Activated CD4-positive, alpha-beta T cell treated with anti-CD3 and anti-CD28 coated beads for 36 hours (primary cell): Measurements from ENCODE around the gene KHDC4. TPM values are rescaled to one million over a fixed set of nuclear protein-coding genes. Genes with fewer than 3 reads are reported as not detected.

Experiments used
- ATAC-seq: fragments of 200-7000 bp; cut with Tn5 transposase; one replicate; pipeline ENCODE4 v1.10.0; 2021; ENCODE audit warnings: mild to moderate bottlenecking, moderate library complexity
- CTCF ChIA-PET: fragments of 350-600 bp; sonication (Branson Sonifier 250); formaldehyde crosslinking; loops from one replicate; lab custom pipeline; 2021; ENCODE audit warnings: antibody characterized with exemption; lab: Charles Lee
- POLR2A ChIA-PET: fragments of 350-600 bp; sonication (Branson Sonifier 250); formaldehyde crosslinking; loops from one replicate; lab custom pipeline; 2021; ENCODE audit warnings: antibody characterized with exemption, inconsistent platforms; lab: Charles Lee
- DNase-seq: peaks from one replicate; pipeline ENCODE4 v3.0.0-alpha.2; 2020
- H3K27ac Mint-ChIP-seq: one replicate; pipeline ENCODE4 v1.8.0; 2021; ENCODE audit warnings: mixed read lengths
- H3K27me3 Mint-ChIP-seq: one replicate; pipeline ENCODE4 v1.8.0; 2021; ENCODE audit warnings: mixed read lengths
- H3K36me3 Mint-ChIP-seq: one replicate; pipeline ENCODE4 v1.8.0; 2021; ENCODE audit warnings: low read depth, mixed read lengths
- H3K4me1 Mint-ChIP-seq: one replicate; pipeline ENCODE4 v1.8.0; 2021; ENCODE audit warnings: mixed read lengths
- H3K4me3 Mint-ChIP-seq: one replicate; pipeline ENCODE4 v1.8.0; 2021; ENCODE audit warnings: mild to moderate bottlenecking, moderate library complexity, mixed read lengths
- H3K9me3 Mint-ChIP-seq: one replicate; pipeline ENCODE4 v1.8.0; 2021; ENCODE audit warnings: low read depth, mixed read lengths
- intact Hi-C, 2 experiments: fragments of 100-400 bp; cut with DNase I in 1 of 2; cut with micrococcal nuclease in 1 of 2; formaldehyde crosslinking; loops; one replicate each; pipeline versions ENCODE4 v1.14.2 to v1.15.1; 2022 to 2024; cut with DNase I, micrococcal nuclease
- total RNA-seq, 2 experiments: library from RNA; stranded (reverse); gene quantifications; one replicate each; pipeline ENCODE4 v1.2.3, GENCODE V29; 2021

KHDC4 gene
- 10 to 100 TPM; 68.7 to 97.5 TPM for total RNA-seq

GRCh38 chr1:155934097-155934935 is at the start of gene KHDC4:
TSS of gene KHDC4 (minus strand) at chr1:155934413. CDS start at chr1:155934373, 40 bp downstream.
- no peak within 1 kb of the TSS for H3K4me3 Mint-ChIP-seq
- no peak within 1 kb of the TSS for H3K27ac Mint-ChIP-seq
- ATAC-seq (peak; percentile 97), DNase-seq (peak; percentile 97)
- ChIA-PET POLR2A (interaction anchor here (0.6 to 5.5 kb wide), 10 partner anchors 12 to 1714 kb away, joined by 3 to 62 read pairs (median 4); partner anchors contain the start of genes ARHGEF2 and SYT11), CTCF (interaction anchor here (0.6 to 5.4 kb wide), 16 partner anchors 10 to 706 kb away, joined by 3 to 42 read pairs (median 4); partner anchors contain the start of gene ARHGEF2)
- H3K9me3 Mint-ChIP-seq: no peaks in the 10 kb centered on the region
- H3K4me1 Mint-ChIP-seq: peaks cover 46% of the 10 kb centered on the region
- no peaks in the 10 kb centered on the region for H3K27me3 Mint-ChIP-seq
- peaks cover 27% of the 10 kb centered on the region for H3K36me3 Mint-ChIP-seq
- intact Hi-C loops: loop anchor here (1.0 to 2.0 kb wide), 12 partner anchors 12 to 404 kb away; partner anchors contain the start of genes ARHGEF2 (in 2 of the 2), CCT3 (in 2 of the 2), SYT11 (in 2 of the 2) and TSACC (in 2 of the 2)

- ChIA-PET CTCF (interaction anchor here (0.9 to 5.9 kb wide), 5 partner anchors 8 to 83 kb away, joined by 3 to 47 read pairs (median 4); no protein-coding TSS in a partner anchor), POLR2A (interaction anchor here (0.9 kb wide), 1 partner anchor 49 kb away, joined by 3 read pairs; the partner anchor contains the start of gene KHDC4)
- ATAC-seq (peak; percentile 26), DNase-seq (no peak)
- Mint-ChIP-seq H3K4me3 (no peak overlapping the region), H3K27me3 (no peaks in the 10 kb centered on the region), H3K9me3 (no peaks in the 10 kb centered on the region), H3K27ac (peak overlapping the region; percentile 47), H3K36me3 (peaks cover 17% of the 10 kb centered on the region), H3K4me1 (peaks cover 44% of the 10 kb centered on the region)
- intact Hi-C loops: no loop called here
These were observed 49.2 kb upstream of the KHDC4 start for GRCh38 chr1:155983191-155984024.

DNA sequence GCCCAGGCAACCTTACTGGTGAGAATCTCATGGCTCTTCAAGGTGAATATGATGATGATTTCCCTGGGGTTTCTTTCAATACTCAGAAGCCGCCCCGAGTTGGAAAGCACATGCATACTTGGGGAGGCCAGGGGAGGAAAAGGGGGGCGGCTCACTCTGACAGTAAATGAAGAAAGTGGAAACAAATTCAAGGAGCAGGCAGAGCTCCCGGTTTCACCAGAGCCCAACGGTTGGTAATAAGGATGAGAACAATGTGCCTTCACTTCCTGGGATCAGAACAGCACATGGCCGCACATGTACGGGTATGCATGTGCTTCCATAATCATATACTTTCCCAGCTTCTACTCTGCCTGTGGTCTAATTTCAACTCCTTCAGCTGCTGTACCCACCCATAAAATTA is 47.9 kb upstream of the KHDC4 start:
- peak overlapping the region; percentile 96 for H3K27ac Mint-ChIP-seq
- ChIA-PET CTCF (interaction anchor here (1.0 to 5.9 kb wide), 4 partner anchors 10 to 84 kb away, joined by 3 to 47 read pairs (median 6); no protein-coding TSS in a partner anchor), POLR2A (no interaction called here)
- DNase-seq (no peak), ATAC-seq (no peak)
- peak overlapping the region; percentile 100 for H3K4me3 Mint-ChIP-seq
- intact Hi-C loops: no loop called here
- H3K9me3 Mint-ChIP-seq: no peaks in the 10 kb centered on the region
- H3K27me3 Mint-ChIP-seq: no peaks in the 10 kb centered on the region
- peaks cover 44% of the 10 kb centered on the region for H3K4me1 Mint-ChIP-seq
- peaks cover 25% of the 10 kb centered on the region for H3K36me3 Mint-ChIP-seq

DNA sequence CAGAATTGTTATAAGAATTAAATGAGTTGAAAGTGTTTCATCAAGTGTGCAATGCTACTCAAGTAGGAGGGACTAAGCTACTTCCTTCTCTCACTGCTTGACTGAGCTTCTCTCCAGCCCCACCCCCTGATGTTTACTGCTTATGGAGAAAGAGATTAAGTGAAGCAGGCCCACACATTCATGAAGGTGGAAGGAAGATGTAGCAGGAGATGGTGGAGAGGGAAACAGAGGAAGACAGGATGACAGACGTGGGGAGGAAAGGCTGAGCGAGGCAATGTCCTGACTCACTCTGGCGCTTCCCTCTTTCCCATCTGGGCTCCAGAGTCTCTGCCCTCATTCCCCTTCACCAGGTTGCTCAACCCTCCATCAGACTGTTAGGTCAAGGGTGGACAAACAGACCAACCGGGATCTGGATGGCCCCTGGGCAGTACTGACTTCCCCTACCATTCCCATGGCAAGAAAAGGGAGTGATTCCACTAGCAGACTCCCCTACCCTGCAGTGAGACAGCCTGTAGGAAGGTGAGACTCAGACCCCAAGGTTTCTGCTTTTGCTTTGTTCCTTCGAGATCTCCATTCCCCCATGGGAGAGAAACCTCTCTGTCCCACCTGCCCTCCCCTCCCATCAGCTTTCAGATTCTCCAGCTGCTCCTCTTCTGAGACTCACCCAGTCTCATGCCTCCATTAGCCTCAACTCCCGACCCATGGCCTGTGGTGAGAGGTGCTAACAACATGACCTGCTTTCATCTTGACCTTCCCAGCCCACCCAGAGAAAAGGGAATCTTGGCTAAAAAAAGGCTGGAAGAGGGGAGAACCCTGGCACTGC is 47.3 kb upstream of the KHDC4 start:
- Mint-ChIP-seq H3K36me3 (peaks cover 31% of the 10 kb centered on the region), H3K4me1 (peaks cover 44% of the 10 kb centered on the region), H3K4me3 (peak overlapping the region; percentile 100), H3K9me3 (no peaks in the 10 kb centered on the region), H3K27me3 (no peaks in the 10 kb centered on the region), H3K27ac (peak overlapping the region; percentile 96)
- CTCF ChIA-PET: interaction anchor here (0.8 to 5.9 kb wide), 10 partner anchors 8 to 85 kb away, joined by 3 to 47 read pairs (median 4); partner anchors contain the start of gene KHDC4
- intact Hi-C loops: no loop called here
- DNase-seq (peak; percentile 53), ATAC-seq (peak; percentile 17)
- POLR2A ChIA-PET: interaction anchor here (0.6 kb wide), 1 partner anchor 14 kb away, joined by 3 read pairs; no protein-coding TSS in a partner anchor

DNA sequence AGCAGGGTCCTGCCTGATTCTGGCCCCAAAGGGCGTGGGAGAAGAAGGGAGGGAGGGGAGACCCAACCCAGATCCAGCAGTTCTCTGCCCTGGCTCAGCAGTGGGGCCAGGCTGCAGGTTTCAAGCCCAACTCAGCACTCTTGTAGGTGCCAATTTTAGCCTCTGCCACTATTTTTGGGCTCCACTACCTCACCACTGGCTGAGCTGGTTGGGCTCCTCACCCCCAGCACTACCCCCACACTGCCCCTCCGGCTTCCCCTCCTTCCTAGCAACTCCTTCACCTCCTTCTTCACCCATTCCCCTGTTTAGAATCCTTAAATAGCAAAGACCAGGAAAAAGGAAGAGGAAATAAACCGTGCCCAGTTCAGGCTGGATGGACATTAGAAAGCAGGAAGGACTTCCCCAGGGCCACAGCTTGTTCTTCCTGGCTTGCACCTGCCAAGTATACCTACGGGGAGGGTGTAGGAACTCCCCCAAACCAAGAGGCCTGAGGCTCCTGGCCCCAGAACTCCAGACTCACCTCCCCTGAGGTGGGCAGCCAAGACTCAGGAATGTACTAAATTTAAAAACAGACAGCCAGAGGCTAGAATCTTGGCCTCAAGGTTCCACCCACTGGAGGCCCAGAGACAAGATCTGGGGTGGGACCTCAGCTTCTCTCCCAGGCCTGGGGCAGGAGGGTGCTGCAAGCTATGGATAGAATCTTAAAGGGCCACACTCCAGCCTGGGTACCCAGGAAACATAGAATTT is 45.6 kb upstream of the KHDC4 start:
- peak overlapping the region; percentile 100 for H3K4me3 Mint-ChIP-seq
- CTCF ChIA-PET: interaction anchor here (0.7 to 5.9 kb wide), 5 partner anchors 10 to 45 kb away, joined by 6 to 47 read pairs (median 6); partner anchors contain the start of gene KHDC4
- intact Hi-C loops: loop anchor here (2.0 to 5.0 kb wide), 8 partner anchors 73 to 702 kb away; partner anchors contain the start of genes SYT11 (in 2 of the 2), DAP3 (in 1 of the 2), GON4L (in 1 of the 2) and HCN3 (in 1 of the 2)
- peak overlapping the region; percentile 96 for H3K27ac Mint-ChIP-seq
- no peaks in the 10 kb centered on the region for H3K9me3 Mint-ChIP-seq
- no peaks in the 10 kb centered on the region for H3K27me3 Mint-ChIP-seq
- ATAC-seq (no peak), DNase-seq (no peak)
- H3K4me1 Mint-ChIP-seq: peaks cover 58% of the 10 kb centered on the region
- H3K36me3 Mint-ChIP-seq: peaks cover 34% of the 10 kb centered on the region
- POLR2A ChIA-PET: interaction anchor here (0.6 to 3.8 kb wide), 3 partner anchors 13 to 61 kb away, joined by 4 to 20 read pairs (median 5); no protein-coding TSS in a partner anchor

GRCh38 chr1:155978973-155979429 is 44.8 kb upstream of the KHDC4 start:
- intact Hi-C loops: loop anchor here (1.0 to 5.0 kb wide), 11 partner anchors 9 to 702 kb away; partner anchors contain the start of genes KHDC4 (in 2 of the 2), SYT11 (in 2 of the 2), DAP3 (in 1 of the 2) and GON4L (in 1 of the 2)
- H3K4me1 Mint-ChIP-seq: peaks cover 64% of the 10 kb centered on the region
- peak; percentile 4 for ATAC-seq
- no peaks in the 10 kb centered on the region for H3K27me3 Mint-ChIP-seq
- H3K36me3 Mint-ChIP-seq: peaks cover 40% of the 10 kb centered on the region
- H3K9me3 Mint-ChIP-seq: no peaks in the 10 kb centered on the region
- POLR2A ChIA-PET: interaction anchor here (1.1 to 6.5 kb wide), 6 partner anchors 12 to 72 kb away, joined by 3 to 62 read pairs (median 8); partner anchors contain the start of gene KHDC4
- H3K27ac Mint-ChIP-seq: peak overlapping the region; percentile 96
- CTCF ChIA-PET: interaction anchor here (0.9 to 3.5 kb wide), 8 partner anchors 9 to 60 kb away, joined by 3 to 27 read pairs (median 6); partner anchors contain the start of gene KHDC4
- DNase-seq: peak; percentile 36
- peak overlapping the region; percentile 100 for H3K4me3 Mint-ChIP-seq

- peak; percentile 88 for DNase-seq
- ChIA-PET POLR2A (interaction anchor here (1.0 to 6.5 kb wide), 7 partner anchors 12 to 71 kb away, joined by 3 to 62 read pairs (median 4); partner anchors contain the start of gene KHDC4), CTCF (interaction anchor here (0.9 to 3.5 kb wide), 8 partner anchors 9 to 59 kb away, joined by 3 to 27 read pairs (median 6); partner anchors contain the start of gene KHDC4)
- intact Hi-C loops: loop anchor here (1.0 to 5.0 kb wide), 11 partner anchors 8 to 701 kb away; partner anchors contain the start of genes KHDC4 (in 2 of the 2), SYT11 (in 2 of the 2), DAP3 (in 1 of the 2) and GON4L (in 1 of the 2)
- Mint-ChIP-seq H3K27me3 (no peaks in the 10 kb centered on the region), H3K4me3 (peak within 1 kb of the TSS; percentile 100), H3K9me3 (no peaks in the 10 kb centered on the region), H3K36me3 (peaks cover 41% of the 10 kb centered on the region), H3K27ac (peak within 1 kb of the TSS; percentile 96), H3K4me1 (peaks cover 68% of the 10 kb centered on the region)
- peak; percentile 57 for ATAC-seq
These were observed 44.2 kb upstream of the KHDC4 start, which contains the start of gene ARHGEF2 for GRCh38 chr1:155978325-155978972. TSS of gene ARHGEF2 (minus strand) at chr1:155978547. CDS start at chr1:155978427, 120 bp downstream.

GRCh38 chr1:155977690-155978324 is 43.6 kb upstream of the KHDC4 start:
- peak overlapping the region; percentile 100 for H3K4me3 Mint-ChIP-seq
- ChIA-PET CTCF (interaction anchor here (0.6 to 3.5 kb wide), 17 partner anchors 8 to 357 kb away, joined by 3 to 27 read pairs (median 4); partner anchors contain the start of genes KHDC4 and SSR2), POLR2A (interaction anchor here (0.8 to 6.5 kb wide), 11 partner anchors 10 to 235 kb away, joined by 3 to 62 read pairs (median 4); partner anchors contain the start of genes KHDC4, PMF1 and SYT11)
- peaks cover 45% of the 10 kb centered on the region for H3K36me3 Mint-ChIP-seq
- H3K27me3 Mint-ChIP-seq: no peaks in the 10 kb centered on the region
- H3K4me1 Mint-ChIP-seq: peaks cover 68% of the 10 kb centered on the region
- intact Hi-C loops: loop anchor here (1.0 to 5.0 kb wide), 13 partner anchors 8 to 701 kb away; partner anchors contain the start of genes KHDC4 (in 2 of the 2), RIT1 (in 2 of the 2), SYT11 (in 2 of the 2) and DAP3 (in 1 of the 2)
- ATAC-seq: peak; percentile 20
- peak; percentile 80 for DNase-seq
- H3K9me3 Mint-ChIP-seq: no peaks in the 10 kb centered on the region
- H3K27ac Mint-ChIP-seq: peak overlapping the region; percentile 96
